Lower lobe of right lung (tissue), 2 donors: ENCODE data around the gene AP3B2. TPM values are rescaled to one million over a fixed set of nuclear protein-coding genes. Genes with fewer than 3 reads are reported as not detected.

ENCODE experiments used
- ATAC-seq, 2 donors: fragments of 200-7000 bp; cut with Tn5 transposase; one replicate each; pipeline ENCODE4 v1.9.1; 2020 to 2022; ENCODE audit warnings: mild to moderate bottlenecking in 2 of 2, moderate library complexity in 2 of 2
- DNase-seq: peaks from one replicate; pipeline ENCODE4 v3.0.0-alpha.2; 2020
- H3K27ac ChIP-seq: fragments of 200-600 bp; one replicate; pipeline ENCODE4 v1.8.0; 2022
- H3K27me3 ChIP-seq: fragments of 200-600 bp; one replicate; pipeline ENCODE4 v1.8.0; 2022; ENCODE audit warnings: low read depth
- H3K36me3 ChIP-seq: fragments of 200-600 bp; one replicate; pipeline ENCODE4 v1.8.0; 2022; ENCODE audit warnings: mild to moderate bottlenecking
- H3K4me1 ChIP-seq: fragments of 200-600 bp; one replicate; pipeline ENCODE4 v1.8.0; 2022
- H3K4me3 ChIP-seq: fragments of 200-600 bp; one replicate; pipeline ENCODE4 v1.8.0; 2022; ENCODE audit warnings: mild to moderate bottlenecking
- H3K9me3 ChIP-seq: fragments of 200-600 bp; one replicate; pipeline ENCODE4 v1.8.0; 2022
- intact Hi-C: fragments of 100-400 bp; cut with DNase I; formaldehyde crosslinking; loops from one replicate; pipeline ENCODE4 v1.11.0; 2022
- total RNA-seq: library from RNA; stranded (reverse); fragmentation: NEBNext Ultra II Directional; extraction: Animal tissue kit (Norgen Biotek cat#: 25700); gene quantifications from one replicate; pipeline ENCODE4 v1.2.1, GENCODE V29; 2021
- TF ChIP-seq, protein P1 (sequence below): fragments of 200-600 bp; IDR thresholded peaks from one replicate; pipeline ENCODE4 v1.8.0; 2022; ENCODE audit warnings: antibody characterized with exemption, mild to moderate bottlenecking
- donor health status: DM: no; HTN: yes; CAD: no; lungs with severe emphysema.

AP3B2 gene
- total RNA-seq, 1 donor from 2014 or later: 3.0 TPM

DNA sequence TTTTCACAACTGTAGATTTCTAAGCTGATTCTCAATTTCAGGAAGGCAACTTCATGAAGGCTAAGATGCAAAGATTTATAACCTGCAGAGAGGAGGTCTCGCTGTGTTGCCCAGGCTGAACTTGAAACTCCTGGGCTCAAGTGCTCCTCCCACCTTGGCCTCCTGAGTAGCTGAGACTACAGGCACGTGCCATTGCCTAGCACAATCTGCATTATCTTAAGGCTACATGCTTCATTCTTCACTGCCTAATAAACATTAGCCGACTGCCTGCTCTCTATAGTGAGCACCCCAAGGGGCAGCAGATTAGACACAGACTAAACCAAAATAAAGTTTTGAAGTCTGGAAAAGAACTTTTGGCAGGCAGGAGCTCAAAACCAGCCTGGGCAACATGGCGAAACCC, 79.6 kb downstream of the AP3B2 start:
- Histone ChIP-seq H3K9me3 (no peaks in the 10 kb centered on the region), H3K27ac (no peak overlapping the region), H3K36me3 (no peaks in the 10 kb centered on the region), H3K27me3 (no peaks in the 10 kb centered on the region), H3K4me3 (no peak overlapping the region), H3K4me1 (no peaks in the 10 kb centered on the region)
- DNase-seq (no peak), ATAC-seq (no peak)
- TF ChIP-seq, protein P1, sequence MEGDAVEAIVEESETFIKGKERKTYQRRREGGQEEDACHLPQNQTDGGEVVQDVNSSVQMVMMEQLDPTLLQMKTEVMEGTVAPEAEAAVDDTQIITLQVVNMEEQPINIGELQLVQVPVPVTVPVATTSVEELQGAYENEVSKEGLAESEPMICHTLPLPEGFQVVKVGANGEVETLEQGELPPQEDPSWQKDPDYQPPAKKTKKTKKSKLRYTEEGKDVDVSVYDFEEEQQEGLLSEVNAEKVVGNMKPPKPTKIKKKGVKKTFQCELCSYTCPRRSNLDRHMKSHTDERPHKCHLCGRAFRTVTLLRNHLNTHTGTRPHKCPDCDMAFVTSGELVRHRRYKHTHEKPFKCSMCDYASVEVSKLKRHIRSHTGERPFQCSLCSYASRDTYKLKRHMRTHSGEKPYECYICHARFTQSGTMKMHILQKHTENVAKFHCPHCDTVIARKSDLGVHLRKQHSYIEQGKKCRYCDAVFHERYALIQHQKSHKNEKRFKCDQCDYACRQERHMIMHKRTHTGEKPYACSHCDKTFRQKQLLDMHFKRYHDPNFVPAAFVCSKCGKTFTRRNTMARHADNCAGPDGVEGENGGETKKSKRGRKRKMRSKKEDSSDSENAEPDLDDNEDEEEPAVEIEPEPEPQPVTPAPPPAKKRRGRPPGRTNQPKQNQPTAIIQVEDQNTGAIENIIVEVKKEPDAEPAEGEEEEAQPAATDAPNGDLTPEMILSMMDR: no peak
- intact Hi-C loops: no loop called here

DNA sequence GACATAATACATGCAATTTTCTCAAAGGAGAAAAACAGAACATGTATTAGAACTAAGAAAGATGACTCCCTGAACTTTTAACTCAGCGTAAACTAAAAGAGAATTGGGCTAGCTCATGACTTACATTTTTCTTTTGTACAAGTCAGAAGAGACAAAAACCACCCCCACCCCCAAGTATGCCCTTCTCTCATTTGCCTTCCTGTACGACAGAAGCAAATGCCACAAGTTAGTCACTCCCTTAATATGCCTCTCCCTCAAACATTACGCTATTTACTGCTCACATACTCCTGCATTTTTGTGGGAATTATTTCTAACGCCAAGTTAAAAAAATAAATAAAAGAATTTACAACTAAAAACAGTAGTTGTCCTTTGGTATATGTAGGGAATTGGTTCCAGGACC, 84.5 kb downstream of the AP3B2 start:
- intact Hi-C loops: no loop called here

DNA sequence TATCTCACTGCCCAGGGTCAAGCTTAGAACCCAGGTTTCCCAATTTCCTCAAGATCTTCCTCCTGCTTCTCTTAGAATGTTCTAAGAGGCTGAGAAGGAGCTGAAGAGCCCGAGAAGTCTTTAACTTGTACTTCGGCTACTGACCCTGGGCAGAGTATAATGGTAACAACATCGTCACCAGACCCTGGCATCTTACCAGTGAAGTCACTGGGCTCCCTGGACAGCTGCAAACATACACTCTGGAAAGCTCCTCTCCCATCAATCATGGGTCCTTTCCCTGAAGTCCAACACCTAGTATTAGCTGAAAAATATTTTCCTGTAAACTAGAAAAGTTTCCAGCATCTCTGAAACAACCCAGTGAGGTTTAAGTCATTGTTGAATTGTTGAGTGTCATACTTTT, 85.2 kb downstream of the AP3B2 start:
- H3K36me3 ChIP-seq: no peaks in the 10 kb centered on the region
- no peaks in the 10 kb centered on the region for H3K27me3 ChIP-seq
- TF ChIP-seq, protein P1: no peak
- no peak overlapping the region for H3K4me3 ChIP-seq
- ATAC-seq: no peak
- no peak for DNase-seq
- intact Hi-C loops: no loop called here
- H3K27ac ChIP-seq: no peak overlapping the region
- no peaks in the 10 kb centered on the region for H3K9me3 ChIP-seq
- H3K4me1 ChIP-seq: no peaks in the 10 kb centered on the region

More for the DNA sequence above, 84.5 kb downstream of the AP3B2 start:
- Histone ChIP-seq H3K27me3 (no peaks in the 10 kb centered on the region), H3K9me3 (no peaks in the 10 kb centered on the region), H3K4me1 (no peaks in the 10 kb centered on the region), H3K27ac (no peak overlapping the region), H3K4me3 (no peak overlapping the region), H3K36me3 (no peaks in the 10 kb centered on the region)
- TF ChIP-seq, protein P1: no peak
- DNase-seq (no peak), ATAC-seq (no peak)

DNA sequence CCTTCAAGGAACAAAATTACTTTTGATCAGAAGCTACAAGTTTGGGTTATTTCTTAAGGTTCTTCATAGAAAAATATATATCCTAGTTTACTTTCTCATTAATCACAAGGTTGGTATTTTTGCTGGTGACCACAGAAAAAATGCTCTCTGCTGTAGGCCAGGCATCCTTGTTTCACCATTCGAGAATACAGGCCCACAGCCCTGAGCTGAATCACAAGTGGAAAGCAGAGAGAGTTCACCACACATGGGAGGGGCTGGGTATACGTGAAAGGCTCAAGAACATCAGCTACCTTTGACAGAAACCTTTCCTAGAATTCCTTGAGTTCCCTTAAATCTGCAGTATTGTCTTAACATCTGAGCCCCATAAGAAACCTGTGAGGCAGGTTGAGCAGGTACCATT, 85.7 kb downstream of the AP3B2 start:
- TF ChIP-seq, protein P1: no peak
- no peaks in the 10 kb centered on the region for H3K9me3 ChIP-seq
- no peak overlapping the region for H3K4me3 ChIP-seq
- no peaks in the 10 kb centered on the region for H3K4me1 ChIP-seq
- no peaks in the 10 kb centered on the region for H3K36me3 ChIP-seq
- H3K27me3 ChIP-seq: no peaks in the 10 kb centered on the region
- H3K27ac ChIP-seq: no peak overlapping the region
- DNase-seq (no peak), ATAC-seq (no peak)
- intact Hi-C loops: no loop called here

DNA sequence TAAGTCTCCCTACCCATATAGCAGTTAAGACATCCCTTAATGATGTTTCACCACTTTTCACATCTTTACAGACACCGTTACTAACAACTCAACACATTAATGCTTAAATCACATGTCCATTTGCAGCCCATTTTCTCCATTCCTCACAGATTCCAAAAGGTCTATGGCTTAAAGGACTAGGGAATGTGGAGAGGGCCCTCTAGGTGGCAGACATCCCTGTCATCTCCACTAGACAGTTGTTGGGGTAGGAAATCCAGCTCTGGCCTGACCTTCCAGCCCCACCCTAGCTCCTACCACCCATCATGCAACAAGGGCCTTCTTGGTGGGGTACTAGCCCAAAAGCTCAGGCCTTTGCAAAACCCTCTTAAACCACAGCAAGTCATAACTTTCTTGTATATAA, 87.7 kb downstream of the AP3B2 start:
- TF ChIP-seq, protein P1: no peak
- no peaks in the 10 kb centered on the region for H3K4me1 ChIP-seq
- H3K27me3 ChIP-seq: peaks cover 3% of the 10 kb centered on the region
- intact Hi-C loops: no loop called here
- DNase-seq (no peak), ATAC-seq (no peak)
- no peaks in the 10 kb centered on the region for H3K9me3 ChIP-seq
- H3K36me3 ChIP-seq: no peaks in the 10 kb centered on the region
- H3K4me3 ChIP-seq: no peak overlapping the region
- no peak overlapping the region for H3K27ac ChIP-seq

DNA sequence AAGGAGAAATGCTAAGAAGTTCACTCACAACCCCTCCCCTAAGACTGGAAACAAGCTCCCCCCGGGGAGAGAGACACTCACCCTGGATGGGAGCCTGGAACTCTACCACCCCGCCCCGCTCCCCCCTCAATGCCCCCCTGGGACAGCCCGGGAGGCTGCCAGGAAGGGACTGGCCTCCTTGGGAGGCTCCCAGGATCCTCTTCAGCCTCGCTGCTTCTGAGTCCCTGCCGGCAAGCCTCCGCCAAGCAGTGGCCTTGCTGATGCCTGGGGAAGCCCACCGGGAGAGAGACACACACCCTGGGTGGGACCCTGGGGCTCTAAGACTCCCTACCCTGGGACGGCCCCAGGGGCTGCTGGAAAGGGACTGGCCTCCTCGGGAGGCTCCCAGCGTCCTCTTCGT, 95.9 kb downstream of the AP3B2 start:
- ATAC-seq (no peak), DNase-seq (no peak)
- no peaks in the 10 kb centered on the region for H3K36me3 ChIP-seq
- no peaks in the 10 kb centered on the region for H3K4me1 ChIP-seq
- intact Hi-C loops: no loop called here
- TF ChIP-seq, protein P1: no peak
- no peak overlapping the region for H3K27ac ChIP-seq
- no peaks in the 10 kb centered on the region for H3K9me3 ChIP-seq
- peaks cover 3% of the 10 kb centered on the region for H3K27me3 ChIP-seq
- H3K4me3 ChIP-seq: no peak overlapping the region
